Stomach (tissue), 4 donors: Measurements from ENCODE around the gene CCDC12.

Experiments
- POLR2A ChIP-seq, 4 donors: fragments of 450-650 bp; IDR thresholded peaks; one replicate each; pipeline ENCODE4 v1.6.1; 2016; ENCODE audit warnings: antibody characterized with exemption in 4 of 4, control low read depth in 2 of 4, mild to moderate bottlenecking in 1 of 4, moderate library complexity in 1 of 4
- POLR2AphosphoS5 ChIP-seq, 3 donors: sonication (generic); formaldehyde crosslinking; IDR thresholded peaks; one replicate each; pipeline ENCODE4 v1.6.1; 2016; ENCODE audit warnings: antibody characterized with exemption in 3 of 3
- TF ChIP-seq, protein P1 (sequence below), 7 experiments: fragments of 450-650 bp in 4 of 7; fragments of 200-600 bp in 3 of 7; sonication (generic) in 3 of 7; IDR thresholded peaks; one replicate each; pipeline ENCODE4 v1.5.1; 2016 to 2019; ENCODE audit warnings: antibody characterized with exemption in 7 of 7, control low read depth in 2 of 7, mild to moderate bottlenecking in 1 of 7

DNA sequence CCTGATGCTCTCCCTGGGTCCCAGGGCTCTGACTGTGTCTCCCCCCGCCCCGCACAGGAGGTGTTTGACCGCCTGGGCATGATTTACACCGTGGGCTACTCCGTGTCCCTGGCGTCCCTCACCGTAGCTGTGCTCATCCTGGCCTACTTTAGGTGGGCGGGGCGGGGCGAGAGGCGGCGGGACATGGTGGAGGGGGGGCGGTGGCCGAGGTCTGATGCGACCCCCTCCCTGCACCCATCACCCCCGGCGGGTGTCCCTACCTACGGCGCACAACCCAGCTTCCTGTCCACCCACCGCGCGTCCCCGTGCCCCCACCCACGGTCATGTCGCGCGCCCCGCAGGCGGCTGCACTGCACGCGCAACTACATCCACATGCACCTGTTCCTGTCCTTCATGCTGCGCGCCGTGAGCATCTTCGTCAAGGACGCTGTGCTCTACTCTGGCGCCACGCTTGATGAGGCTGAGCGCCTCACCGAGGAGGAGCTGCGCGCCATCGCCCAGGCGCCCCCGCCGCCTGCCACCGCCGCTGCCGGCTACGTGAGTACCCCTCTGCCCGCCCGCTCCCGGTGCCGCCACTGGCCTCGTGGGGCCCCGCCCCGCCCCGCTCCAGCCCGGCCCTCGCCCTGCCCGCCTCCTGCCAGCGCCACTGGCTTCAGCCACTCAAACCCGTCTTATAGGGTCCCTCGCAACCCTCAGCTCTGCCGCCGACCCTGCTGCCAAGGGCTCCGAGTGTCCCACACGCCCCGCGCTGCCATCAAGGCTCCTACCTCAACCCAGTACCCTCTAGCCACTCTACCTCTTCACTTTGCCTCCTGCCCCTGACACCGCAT is 78.0 kb downstream of the CCDC12 start:
- TF ChIP-seq, protein P1, sequence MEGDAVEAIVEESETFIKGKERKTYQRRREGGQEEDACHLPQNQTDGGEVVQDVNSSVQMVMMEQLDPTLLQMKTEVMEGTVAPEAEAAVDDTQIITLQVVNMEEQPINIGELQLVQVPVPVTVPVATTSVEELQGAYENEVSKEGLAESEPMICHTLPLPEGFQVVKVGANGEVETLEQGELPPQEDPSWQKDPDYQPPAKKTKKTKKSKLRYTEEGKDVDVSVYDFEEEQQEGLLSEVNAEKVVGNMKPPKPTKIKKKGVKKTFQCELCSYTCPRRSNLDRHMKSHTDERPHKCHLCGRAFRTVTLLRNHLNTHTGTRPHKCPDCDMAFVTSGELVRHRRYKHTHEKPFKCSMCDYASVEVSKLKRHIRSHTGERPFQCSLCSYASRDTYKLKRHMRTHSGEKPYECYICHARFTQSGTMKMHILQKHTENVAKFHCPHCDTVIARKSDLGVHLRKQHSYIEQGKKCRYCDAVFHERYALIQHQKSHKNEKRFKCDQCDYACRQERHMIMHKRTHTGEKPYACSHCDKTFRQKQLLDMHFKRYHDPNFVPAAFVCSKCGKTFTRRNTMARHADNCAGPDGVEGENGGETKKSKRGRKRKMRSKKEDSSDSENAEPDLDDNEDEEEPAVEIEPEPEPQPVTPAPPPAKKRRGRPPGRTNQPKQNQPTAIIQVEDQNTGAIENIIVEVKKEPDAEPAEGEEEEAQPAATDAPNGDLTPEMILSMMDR (IDR thresholded peaks at IDR 0.05): no peak
- TF ChIP-seq POLR2A (IDR thresholded peaks at IDR 0.05) (no peak), POLR2AphosphoS5 (IDR thresholded peaks at IDR 0.05) (no peak)
